Measurements from ENCODE around the gene ZNF432. TPM values are rescaled to one million over a fixed set of nuclear protein-coding genes. Genes with fewer than 3 reads are reported as not detected.

The ZNF432 gene
- total and polyA plus RNA-seq, 10 of the 15 experiments (the other 5 are each of a cell fraction or from before 2014, with no cell fraction given) = 1.7 to 7.2 (median 4.3) TPM

- TF ChIP-seq ZBTB11 (CRISPR knock-in tag; IDR thresholded peaks at IDR 0.05) = no peak
- no peak for TF ChIP-seq CEBPB (IDR thresholded peaks at IDR 0.05; ENCODE audit: borderline replicate concordance in 1 of 2, low read depth in 2 of 2, low read length in 2 of 2)
- TF ChIP-seq CHD2 (IDR thresholded peaks at IDR 0.05; ENCODE audit: borderline replicate concordance, low read depth, low read length) = 0 out of 2 replicates have a peak, but pooled peaks have one; percentile 49
- TF ChIP-seq REST (IDR thresholded peaks at IDR 0.05; ENCODE audit: low read depth, low read length) = 0 out of 2 replicates have a peak, but pooled peaks have one; percentile 7
- no peak for TF ChIP-seq MXI1 (IDR thresholded peaks at IDR 0.05; ENCODE audit: low read depth, low read length)
- TF ChIP-seq POU2F2 (IDR thresholded peaks at IDR 0.05; ENCODE audit: borderline replicate concordance, low read depth, low read length) = peak; percentile 5; the same call in 1 of the 3 replicates
These were observed 40.7 kb downstream of the ZNF432 start, which contains the start of gene ZNF615 (continued) for GRCh38 chr19:52007806-52008557.
